Raji (cell line): ENCODE measurements around the gene UBE2O.
A peak's percentile ranks its signal among the peaks of the same experiment; 100 is the strongest.

ENCODE experiments used
- POLR2A ChIP-seq: IDR thresholded peaks from 2 replicates; pipeline ENCODE4 v1.6.1; 2011; ENCODE audit warnings: low read depth, low read length, control low read depth; ENCODE audit not compliant: insufficient read depth

UBE2O gene

GRCh38 chr17:76452660-76453430 is at the start of gene UBE2O:
UBE2O (minus strand) TSS chr17:76453152; CDS start chr17:76453141, 11 bp downstream.
- TF ChIP-seq POLR2A: peak; percentile 74

GRCh38 chr17:76501827-76502307 is 48.9 kb upstream of the UBE2O start:
- TF ChIP-seq POLR2A: no peak

- TF ChIP-seq POLR2A: peak; percentile 92
These were observed 48.3 kb upstream of the UBE2O start, which contains the start of gene RHBDF2 for GRCh38 chr17:76501018-76501826. RHBDF2 (minus strand) TSS chr17:76501423; CDS start chr17:76481524, 19,899 bp downstream.

GRCh38 chr17:76500747-76501017 is 47.7 kb upstream of the UBE2O start:
- TF ChIP-seq POLR2A: no peak

- 0 out of 2 replicates have a peak, but pooled peaks have one; percentile 17 for TF ChIP-seq POLR2A
These were observed 47.3 kb upstream of the UBE2O start for GRCh38 chr17:76500074-76500746.

- no peak for TF ChIP-seq POLR2A
These were observed 46.3 kb upstream of the UBE2O start for GRCh38 chr17:76499267-76499667.

- no peak for TF ChIP-seq POLR2A
These were observed 45.9 kb upstream of the UBE2O start for GRCh38 chr17:76498876-76499251.

GRCh38 chr17:76497979-76498875 is 45.3 kb upstream of the UBE2O start:
- TF ChIP-seq POLR2A: no peak

GRCh38 chr17:76497699-76497978 is 44.7 kb upstream of the UBE2O start:
- no peak; the same call in 1 of the 2 replicates for TF ChIP-seq POLR2A

GRCh38 chr17:76496464-76496863 is 43.5 kb upstream of the UBE2O start:
- TF ChIP-seq POLR2A: no peak

- 0 out of 2 replicates have a peak, but pooled peaks have one; percentile 17 for TF ChIP-seq POLR2A
These were observed 42.9 kb upstream of the UBE2O start for GRCh38 chr17:76495663-76496400.

GRCh38 chr17:76493505-76494167 is 40.7 kb upstream of the UBE2O start:
- TF ChIP-seq POLR2A: no peak

- TF ChIP-seq POLR2A: peak; percentile 20; the same call in 1 of the 2 replicates
These were observed 40.1 kb upstream of the UBE2O start for GRCh38 chr17:76492989-76493501.

- TF ChIP-seq POLR2A: 0 out of 2 replicates have a peak, but pooled peaks have one; percentile 17
These were observed 39.4 kb upstream of the UBE2O start for GRCh38 chr17:76492123-76492988.
